Keratinocyte (primary cell): ENCODE data around the gene SLC39A8.

ENCODE experiments used
- CTCF ChIP-seq, 3 experiments: IDR thresholded peaks in 1 of 3; conservative IDR thresholded peaks in 1 of 3; optimal IDR thresholded peaks in 1 of 3; 2 replicates in 2 of 3; 3 replicates in 1 of 3; pipeline versions ENCODE3 to v1.5.1; 2011; ENCODE audit warnings: low read length in 3 of 3, mild to moderate bottlenecking in 3 of 3, moderate library complexity in 2 of 3, control low read depth in 1 of 3, inconsistent platforms in 1 of 3; ENCODE audit not compliant: insufficient read depth in 2 of 3; ENCODE audit errors: extremely low read depth in 1 of 3
- EZH2 ChIP-seq: IDR thresholded peaks from one replicate; pipeline ENCODE4 v1.6.1; 2012; ENCODE audit warnings: inconsistent platforms, mild to moderate bottlenecking, low read length, moderate library complexity

- TF ChIP-seq CTCF (optimal IDR thresholded peaks at IDR 0.05 in 1 of 3, IDR thresholded peaks at IDR 0.05 in 1 of 3, conservative IDR thresholded peaks at IDR 0.05 in 1 of 3; ENCODE audit: extremely low read depth in 1 of 3, insufficient read depth in 2 of 3, low read length in 3 of 3) (no peak), EZH2 (no peak)
Observed at GRCh38 chr4:102250341-102250740, 94.9 kb downstream of the SLC39A8 start.
